Eye (tissue), 1 donor: ENCODE results near the gene ERICH4.
"Not testable (repeated sequence)": the region's sequence is repeated elsewhere in the genome, so short reads cannot be mapped to it uniquely, and the experiment has no call there.

Experiments used
- DNase-seq: peaks from one replicate; pipeline ENCODE4 v3.0.0-alpha.2; 2015

Gene ERICH4

GRCh38 chr19:41415154-41415571, 27.8 kb upstream of the ERICH4 start:
- no peak for DNase-seq

GRCh38 chr19:41416194-41416674, 26.7 kb upstream of the ERICH4 start:
- no peak for DNase-seq

GRCh38 chr19:41420101-41420880, 22.7 kb upstream of the ERICH4 start:
- no peak for DNase-seq

GRCh38 chr19:41421314-41421713, 21.6 kb upstream of the ERICH4 start:
- DNase-seq: no peak

- DNase-seq: no peak
Observed at GRCh38 chr19:41421973-41422372, 21.0 kb upstream of the ERICH4 start.

- no peak for DNase-seq
Observed at GRCh38 chr19:41422456-41422855, 20.5 kb upstream of the ERICH4 start.

- DNase-seq: no peak
Observed at GRCh38 chr19:41422955-41423354, 20.0 kb upstream of the ERICH4 start.

- no peak for DNase-seq
Observed at GRCh38 chr19:41424335-41425173, 18.4 kb upstream of the ERICH4 start.

GRCh38 chr19:41425174-41426115, 17.5 kb upstream of the ERICH4 start:
- DNase-seq: no peak

- DNase-seq: no peak
Observed at GRCh38 chr19:41426116-41426841, 16.7 kb upstream of the ERICH4 start.

- peak; percentile 86 for DNase-seq
Observed at GRCh38 chr19:41426952-41427646, 15.9 kb upstream of the ERICH4 start, which contains the start of gene B3GNT8. Gene B3GNT8 (minus strand): TSS chr19:41427374. CDS start chr19:41426778, 596 bp downstream.

GRCh38 chr19:41427647-41428480, 15.1 kb upstream of the ERICH4 start:
- no peak for DNase-seq

GRCh38 chr19:41428481-41428859, 14.5 kb upstream of the ERICH4 start:
- no peak for DNase-seq

- DNase-seq: no peak
Observed at GRCh38 chr19:41430922-41431321, 12.0 kb upstream of the ERICH4 start.

- no peak for DNase-seq
Observed at GRCh38 chr19:41431426-41432386, 11.2 kb upstream of the ERICH4 start.

- DNase-seq: no peak
Observed at GRCh38 chr19:41433171-41433570, 9.8 kb upstream of the ERICH4 start.

GRCh38 chr19:41434450-41434849, 8.5 kb upstream of the ERICH4 start:
- no peak for DNase-seq

- DNase-seq: not testable (repeated sequence)
Observed at GRCh38 chr19:41435376-41435775, 7.6 kb upstream of the ERICH4 start.
